Spleen (tissue), 7 donors: Measurements from ENCODE around the gene TYW1B.
"Not testable (repeated sequence)": the region's sequence is repeated elsewhere in the genome, so short reads cannot be mapped to it uniquely, and the experiment has no call there.

Experiments used
- CTCF ChIP-seq, 11 experiments: fragments of 200-600 bp in 7 of 11; fragments of 450-650 bp in 4 of 11; sonication (generic) in 4 of 11; IDR thresholded peaks in 8 of 11; conservative IDR thresholded peaks in 3 of 11; 1 replicate in 7 of 11; 2 replicates in 4 of 11; pipeline versions ENCODE4 v1.4.0 to v1.8.0; 2016 to 2021; ENCODE audit warnings: antibody characterized with exemption in 11 of 11, inconsistent platforms in 4 of 11, mild to moderate bottlenecking in 1 of 11
- POLR2A ChIP-seq, 3 donors: fragments of 450-650 bp; IDR thresholded peaks; one replicate each; pipeline ENCODE4 v1.5.1; 2017; ENCODE audit warnings: antibody characterized with exemption in 3 of 3, mild to moderate bottlenecking in 1 of 3
- POLR2AphosphoS5 ChIP-seq, 3 donors: sonication (generic); formaldehyde crosslinking; IDR thresholded peaks; one replicate each; pipeline ENCODE4 v1.5.1; 2017; ENCODE audit warnings: antibody characterized with exemption in 3 of 3
- donor health status: DM: no; HTN: no; CAD: no; lungs with moderate emphysema.
- donor health status: DM: no; HTN: no; CAD: no.
- donor health status: DM: no; HTN: no; CAD: no.

DNA sequence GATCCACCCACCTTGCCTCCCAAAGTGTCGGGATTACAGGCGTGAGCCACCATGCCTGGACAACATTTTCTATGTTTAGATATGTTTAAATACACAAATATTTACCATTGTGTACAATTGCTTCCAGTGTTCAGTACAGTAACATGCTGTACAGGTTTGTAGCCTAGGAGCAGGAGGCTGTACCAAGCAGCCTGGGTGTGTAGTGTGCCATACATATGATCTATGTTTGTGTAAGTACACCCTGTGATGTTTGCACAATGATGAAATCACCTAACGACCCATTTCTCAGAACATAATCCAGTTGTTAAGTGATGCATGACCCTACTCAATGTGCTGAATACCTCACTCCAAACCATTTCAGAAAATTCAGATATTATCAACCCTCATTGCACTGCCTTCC lies 297.0 kb downstream of the TYW1B start:
- TF ChIP-seq CTCF (IDR thresholded peaks at IDR 0.05 in 8 of 11, conservative IDR thresholded peaks at IDR 0.05 in 3 of 11); POLR2A (IDR thresholded peaks at IDR 0.05); POLR2AphosphoS5 (IDR thresholded peaks at IDR 0.05): not testable (repeated sequence)
